Measurements from ENCODE around the gene SARS1. TPM values are rescaled to one million over a fixed set of nuclear protein-coding genes. Genes with fewer than 3 reads are reported as not detected.

SARS1 gene
- total and polyA plus RNA-seq, 9 donors, result 83.7 to 317 (median 119) TPM

GRCh38 chr1:109279615-109280278 is 66.0 kb downstream of the SARS1 start:
- WGBS, 3 donors, result 49 to 67% (median 61%) methylated on average over 5 of the region's 5 CpGs
- no peak for TF ChIP-seq POLR2A (IDR thresholded peaks at IDR 0.05)
- TF ChIP-seq, protein P1, sequence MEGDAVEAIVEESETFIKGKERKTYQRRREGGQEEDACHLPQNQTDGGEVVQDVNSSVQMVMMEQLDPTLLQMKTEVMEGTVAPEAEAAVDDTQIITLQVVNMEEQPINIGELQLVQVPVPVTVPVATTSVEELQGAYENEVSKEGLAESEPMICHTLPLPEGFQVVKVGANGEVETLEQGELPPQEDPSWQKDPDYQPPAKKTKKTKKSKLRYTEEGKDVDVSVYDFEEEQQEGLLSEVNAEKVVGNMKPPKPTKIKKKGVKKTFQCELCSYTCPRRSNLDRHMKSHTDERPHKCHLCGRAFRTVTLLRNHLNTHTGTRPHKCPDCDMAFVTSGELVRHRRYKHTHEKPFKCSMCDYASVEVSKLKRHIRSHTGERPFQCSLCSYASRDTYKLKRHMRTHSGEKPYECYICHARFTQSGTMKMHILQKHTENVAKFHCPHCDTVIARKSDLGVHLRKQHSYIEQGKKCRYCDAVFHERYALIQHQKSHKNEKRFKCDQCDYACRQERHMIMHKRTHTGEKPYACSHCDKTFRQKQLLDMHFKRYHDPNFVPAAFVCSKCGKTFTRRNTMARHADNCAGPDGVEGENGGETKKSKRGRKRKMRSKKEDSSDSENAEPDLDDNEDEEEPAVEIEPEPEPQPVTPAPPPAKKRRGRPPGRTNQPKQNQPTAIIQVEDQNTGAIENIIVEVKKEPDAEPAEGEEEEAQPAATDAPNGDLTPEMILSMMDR (IDR thresholded peaks at IDR 0.05), result no peak
- H3K27me3 ChIP-seq, result no peaks in the 10 kb centered on the region

GRCh38 chr1:109280862-109281261 is 67.1 kb downstream of the SARS1 start:
- no peak overlapping the region for H3K27ac ChIP-seq
- no peaks in the 10 kb centered on the region for H3K27me3 ChIP-seq
- H3K9me3 ChIP-seq, result no peaks in the 10 kb centered on the region
- intact Hi-C loops (cut with DNase I), result loop anchor here in 2 of 4 donors (5.0 to 10.0 kb wide), 3 partner anchors 66 to 406 kb away; partner anchors contain the start of genes GPSM2 (in 1 of the 2), SARS1 (in 1 of the 2) and SORT1 (in 1 of the 2)
- H3K36me3 ChIP-seq, result no peaks in the 10 kb centered on the region
- H3K4me3 ChIP-seq, result no peak overlapping the region
- no peak for DNase-seq
- TF ChIP-seq, protein P1 (IDR thresholded peaks at IDR 0.05), result no peak
- TF ChIP-seq EP300 (IDR thresholded peaks at IDR 0.05), result no peak
- TF ChIP-seq POLR2A (IDR thresholded peaks at IDR 0.05), result no peak
- 76 to 83% (median 79%) methylated on average over 12 of the region's 12 CpGs for WGBS, 3 donors
- H3K4me1 ChIP-seq (ENCODE audit: insufficient read depth), result peaks cover 2% of the 10 kb centered on the region

More at GRCh38 chr1:109279615-109280278, 66.0 kb downstream of the SARS1 start:
- no peak for DNase-seq
- H3K9me3 ChIP-seq, result no peaks in the 10 kb centered on the region
- intact Hi-C loops (cut with DNase I), result loop anchor here in 3 of 4 donors (2.0 to 10.0 kb wide), 4 partner anchors 65 to 405 kb away; partner anchors contain the start of genes GPSM2 (in 1 of the 3), SARS1 (in 1 of the 3) and SORT1 (in 1 of the 3)
- H3K4me3 ChIP-seq, result no peak overlapping the region
- peaks cover 2% of the 10 kb centered on the region for H3K4me1 ChIP-seq (ENCODE audit: insufficient read depth)
- no peaks in the 10 kb centered on the region for H3K36me3 ChIP-seq
- no peak overlapping the region for H3K27ac ChIP-seq

DNA sequence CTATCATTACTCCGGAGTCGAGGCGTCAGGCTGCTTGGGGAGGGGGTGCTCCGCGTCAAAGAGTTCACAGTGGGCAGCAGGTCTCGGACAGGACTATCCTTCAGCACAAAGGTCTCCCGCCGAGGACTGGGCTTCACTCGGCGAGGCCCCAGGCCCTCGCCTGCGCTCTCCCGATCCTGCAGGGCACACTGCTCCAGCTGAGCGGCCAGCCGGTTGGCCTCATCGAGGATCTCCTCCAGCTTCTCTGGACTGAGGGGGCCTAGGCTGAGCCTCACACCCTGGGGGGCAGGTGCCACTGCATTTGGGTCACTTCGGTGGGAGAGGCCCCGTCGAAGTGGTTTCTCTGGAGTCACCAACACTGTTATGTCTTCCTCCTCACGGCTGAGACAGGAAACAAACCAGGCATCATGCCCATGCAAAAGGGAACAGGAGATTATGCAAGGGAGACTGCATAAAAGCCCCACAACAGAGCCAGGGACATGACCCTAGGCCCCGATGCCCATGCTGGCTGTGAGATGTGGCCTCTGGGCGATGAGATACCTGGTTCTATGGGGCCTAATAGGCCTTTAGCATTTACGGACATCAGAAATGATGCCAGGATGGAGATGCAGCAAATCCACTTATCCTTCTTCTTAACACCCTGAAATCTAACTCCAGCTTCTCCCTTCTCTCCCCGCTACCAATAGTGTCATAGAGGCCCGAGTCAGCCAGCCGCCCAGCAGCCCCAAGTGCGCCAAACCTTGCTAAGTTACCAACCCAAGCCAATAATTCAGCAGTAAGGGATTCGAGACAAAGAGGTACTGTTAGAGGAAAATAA is 68.2 kb downstream of the SARS1 start:
- intact Hi-C loops (cut with DNase I), result loop anchor here in 2 of 4 donors (5.0 to 10.0 kb wide), 3 partner anchors 67 to 407 kb away; partner anchors contain the start of genes GPSM2 (in 1 of the 2), SARS1 (in 1 of the 2) and SORT1 (in 1 of the 2)
- WGBS, 3 donors, result 66 to 71% (median 68%) methylated on average over 28 of the region's 28 CpGs
- H3K27ac ChIP-seq, result no peak overlapping the region
- no peaks in the 10 kb centered on the region for H3K9me3 ChIP-seq
- TF ChIP-seq, protein P1 (IDR thresholded peaks at IDR 0.05), result no peak
- H3K36me3 ChIP-seq, result no peaks in the 10 kb centered on the region
- peaks cover 2% of the 10 kb centered on the region for H3K4me1 ChIP-seq (ENCODE audit: insufficient read depth)
- H3K4me3 ChIP-seq, result no peak overlapping the region
- peak in 1 of 5 donors; percentile 20 for DNase-seq
- no peaks in the 10 kb centered on the region for H3K27me3 ChIP-seq

GRCh38 chr1:109282497-109282951 is 68.8 kb downstream of the SARS1 start:
- H3K4me3 ChIP-seq, result peak overlapping the region; percentile 52
- TF ChIP-seq EP300 (IDR thresholded peaks at IDR 0.05) (no peak), POLR2A (IDR thresholded peaks at IDR 0.05) (no peak)
- TF ChIP-seq, protein P1 (IDR thresholded peaks at IDR 0.05), result no peak
- H3K27me3 ChIP-seq, result no peaks in the 10 kb centered on the region
- no peak overlapping the region for H3K27ac ChIP-seq
- 6 to 9% (median 6%) methylated on average over 10 of the region's 10 CpGs for WGBS, 3 donors
- peaks cover 2% of the 10 kb centered on the region for H3K4me1 ChIP-seq (ENCODE audit: insufficient read depth)
- intact Hi-C loops (cut with DNase I), result loop anchor here in 2 of 4 donors (5.0 to 10.0 kb wide), 3 partner anchors 68 to 408 kb away; partner anchors contain the start of genes GPSM2 (in 1 of the 2), SARS1 (in 1 of the 2) and SORT1 (in 1 of the 2)
- H3K9me3 ChIP-seq, result no peaks in the 10 kb centered on the region
- no peaks in the 10 kb centered on the region for H3K36me3 ChIP-seq
- no peak for DNase-seq
